ENCODE measurements around the gene RNF150.

DNA sequence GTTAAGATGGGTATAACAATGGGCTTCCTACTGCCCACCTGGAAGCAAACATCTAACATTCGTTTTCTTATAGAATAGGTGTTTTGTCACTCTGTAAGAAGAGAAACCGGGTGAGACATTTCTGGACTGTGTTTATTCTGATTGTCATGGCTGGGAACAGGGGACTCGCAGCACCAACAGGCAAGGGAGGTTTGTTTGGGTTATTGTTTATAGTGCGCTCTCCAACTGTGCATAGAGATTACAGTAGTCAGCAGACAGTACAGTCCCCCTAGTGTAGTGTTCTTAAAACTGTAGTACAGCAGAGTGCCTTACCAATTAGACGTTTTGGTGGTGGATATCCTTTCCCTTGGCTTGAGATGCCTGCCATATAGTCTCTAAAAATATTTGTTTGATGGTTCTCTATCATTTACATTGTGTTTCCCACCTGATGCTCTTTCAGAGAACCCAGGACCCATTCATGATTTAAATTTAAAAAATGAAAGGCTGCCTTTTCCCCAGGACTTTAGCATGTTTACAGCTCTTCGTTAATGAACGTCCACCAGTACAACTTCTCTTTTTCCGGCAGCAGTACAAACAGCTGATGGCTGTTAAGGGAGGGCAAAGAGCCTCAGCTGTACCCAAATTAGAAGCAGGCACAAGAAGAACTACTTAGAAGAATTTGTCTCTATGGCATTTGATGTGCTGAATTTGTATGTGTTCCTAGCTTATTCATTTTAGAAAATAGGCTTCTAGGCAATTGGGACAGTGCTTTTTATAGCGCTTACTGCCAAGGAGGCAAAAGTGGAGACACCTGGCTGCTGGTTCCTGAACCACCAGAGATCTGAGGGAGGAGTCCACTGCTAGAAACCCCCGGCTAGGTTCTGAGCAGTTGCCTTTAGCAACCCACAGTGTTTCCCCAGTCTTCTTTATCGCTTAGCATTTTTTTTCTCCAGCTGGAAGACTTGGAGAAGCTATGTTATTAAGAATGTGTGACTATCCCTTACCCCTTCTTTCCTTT lies 1.0 kb upstream of the RNF150 start:
- TF ChIP-seq, protein P1, sequence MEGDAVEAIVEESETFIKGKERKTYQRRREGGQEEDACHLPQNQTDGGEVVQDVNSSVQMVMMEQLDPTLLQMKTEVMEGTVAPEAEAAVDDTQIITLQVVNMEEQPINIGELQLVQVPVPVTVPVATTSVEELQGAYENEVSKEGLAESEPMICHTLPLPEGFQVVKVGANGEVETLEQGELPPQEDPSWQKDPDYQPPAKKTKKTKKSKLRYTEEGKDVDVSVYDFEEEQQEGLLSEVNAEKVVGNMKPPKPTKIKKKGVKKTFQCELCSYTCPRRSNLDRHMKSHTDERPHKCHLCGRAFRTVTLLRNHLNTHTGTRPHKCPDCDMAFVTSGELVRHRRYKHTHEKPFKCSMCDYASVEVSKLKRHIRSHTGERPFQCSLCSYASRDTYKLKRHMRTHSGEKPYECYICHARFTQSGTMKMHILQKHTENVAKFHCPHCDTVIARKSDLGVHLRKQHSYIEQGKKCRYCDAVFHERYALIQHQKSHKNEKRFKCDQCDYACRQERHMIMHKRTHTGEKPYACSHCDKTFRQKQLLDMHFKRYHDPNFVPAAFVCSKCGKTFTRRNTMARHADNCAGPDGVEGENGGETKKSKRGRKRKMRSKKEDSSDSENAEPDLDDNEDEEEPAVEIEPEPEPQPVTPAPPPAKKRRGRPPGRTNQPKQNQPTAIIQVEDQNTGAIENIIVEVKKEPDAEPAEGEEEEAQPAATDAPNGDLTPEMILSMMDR (conservative IDR thresholded peaks at IDR 0.05): no peak
- TF ChIP-seq EZH2 (IDR thresholded peaks at IDR 0.05; ENCODE audit: low read depth): no peak

All from PC-9 (cell line).